HepG2 (cell line): ENCODE results near the gene CEBPB. TPM values are rescaled to one million over a fixed set of nuclear protein-coding genes. Genes with fewer than 3 reads are reported as not detected.

Source experiments
- ARHGAP35 ChIP-seq: sonication (generic); formaldehyde crosslinking; IDR thresholded peaks from 2 replicates; pipeline ENCODE4 v1.9.0; 2022; ENCODE audit warnings: mild to moderate bottlenecking, inconsistent platforms, moderate library complexity, missing genetic modification reagents, borderline replicate concordance
- KLF16 ChIP-seq, 2 experiments: sonication (generic) in 1 of 2; formaldehyde crosslinking in 1 of 2; IDR thresholded peaks; 2 replicates each; pipeline versions ENCODE4 v1.6.1 to v1.8.0; 2016 to 2023; ENCODE audit warnings: missing genetic modification reagents in 2 of 2, missing compliant biosample characterization in 1 of 2
- MXI1 ChIP-seq: IDR thresholded peaks from 3 replicates; pipeline ENCODE4 v1.6.1; 2012; ENCODE audit warnings: low read depth, low read length, inconsistent platforms, borderline replicate concordance
- NFKBIZ ChIP-seq: IDR thresholded peaks from 2 replicates; pipeline ENCODE4 v1.6.1; 2018; ENCODE audit warnings: missing genetic modification reagents, missing compliant biosample characterization
- ZNF207 ChIP-seq: fragments of 450-650 bp; IDR thresholded peaks from 2 replicates; pipeline ENCODE4 v1.6.1; 2016; ENCODE audit warnings: antibody characterized with exemption, borderline replicate concordance
- ZNF441 ChIP-seq: sonication (generic); formaldehyde crosslinking; IDR thresholded peaks from 2 replicates; pipeline ENCODE4 v1.7.0; 2021; ENCODE audit warnings: missing genetic modification reagents, borderline replicate concordance
- polyA plus RNA-seq, 8 experiments: library from polyadenylated mRNA; depleted of rRNA in 3 of 8; stranded (reverse) in 7 of 8; unstranded in 1 of 8; fragments of >200 nt; fragmentation: Illumina TruSeq in 4 of 8; extraction: Trizol in 4 of 8; gene quantifications; 2 replicates each; pipeline versions ENCODE4 v1.2.1 to v1.2.3, GENCODE V29; 2011 to 2016; ENCODE audit warnings: low read depth in 4 of 8, missing spikeins in 1 of 8, mixed read lengths in 1 of 8; ENCODE audit not compliant: insufficient read depth in 1 of 8
- total RNA-seq, 5 experiments: library from RNA; depleted of rRNA; stranded (reverse); fragments of >200 nt; fragmentation: Illumina TruSeq; extraction: Trizol; gene quantifications; 2 replicates each; pipeline ENCODE4 v1.2.3, GENCODE V29; 2016; ENCODE audit warnings: low read depth in 1 of 5
- TF ChIP-seq, protein P1 (sequence below): sonication (generic); formaldehyde crosslinking; IDR thresholded peaks from 2 replicates; pipeline ENCODE4 v1.8.0; 2023; ENCODE audit warnings: mild to moderate bottlenecking, missing genetic modification reagents
- TF ChIP-seq, protein P2 (sequence below): sonication (generic); formaldehyde crosslinking; IDR thresholded peaks from 2 replicates; pipeline ENCODE4 v1.4.0; 2020; ENCODE audit warnings: mild to moderate bottlenecking, missing genetic modification reagents
- TF ChIP-seq, protein P3 (sequence below): IDR thresholded peaks from 2 replicates; pipeline ENCODE4 v1.6.1; 2016; ENCODE audit warnings: missing compliant biosample characterization, missing genetic modification reagents, borderline replicate concordance
- TF ChIP-seq, protein P4 (sequence below): IDR thresholded peaks from 2 replicates; pipeline ENCODE4 v1.6.1; 2016; ENCODE audit warnings: low read depth, missing genetic modification reagents, missing compliant biosample characterization
- TF ChIP-seq, protein P5 (sequence below): sonication (generic); formaldehyde crosslinking; IDR thresholded peaks from 2 replicates; pipeline ENCODE4 v1.4.0; 2020; ENCODE audit warnings: missing genetic modification reagents, mild to moderate bottlenecking, borderline replicate concordance
- TF ChIP-seq, protein P6 (sequence below): IDR thresholded peaks from 2 replicates; pipeline ENCODE4 v1.6.1; 2016
- TF ChIP-seq, protein P7 (sequence below): sonication (generic); formaldehyde crosslinking; IDR thresholded peaks from 2 replicates; pipeline ENCODE4 v1.8.1; 2023; ENCODE audit warnings: mild to moderate bottlenecking, missing genetic modification reagents
- TF ChIP-seq, protein P8 (sequence below): IDR thresholded peaks from 2 replicates; pipeline ENCODE4 v1.6.1; 2016; ENCODE audit warnings: low read depth, control low read depth

CEBPB gene
- total and polyA plus RNA-seq, 2 of the 13 experiments (the other 11 are each of a cell fraction or from before 2014, with no cell fraction given), result 18.5 to 28.2 TPM

DNA sequence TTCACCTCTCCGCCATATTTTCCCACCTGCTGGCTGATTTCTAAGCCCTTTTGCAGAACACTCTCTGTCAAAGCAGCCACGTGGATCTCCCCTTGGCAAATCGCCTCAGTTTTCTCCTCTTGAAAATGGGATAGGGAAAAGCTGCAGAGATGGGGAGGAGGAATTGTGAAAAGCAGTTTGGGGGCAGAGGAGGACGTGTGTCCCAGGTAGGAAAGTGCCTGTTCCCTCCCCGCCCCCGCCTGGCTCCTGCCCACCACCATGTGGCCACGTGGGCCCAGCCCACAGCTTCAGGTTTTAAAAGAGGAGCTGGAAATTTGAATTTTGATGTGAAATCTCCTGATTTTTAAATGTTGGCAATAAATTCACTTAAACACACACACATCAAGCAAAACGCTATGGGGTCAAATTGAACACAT, 3.6 kb upstream of the CEBPB start (continued):
- TF ChIP-seq, protein P1, sequence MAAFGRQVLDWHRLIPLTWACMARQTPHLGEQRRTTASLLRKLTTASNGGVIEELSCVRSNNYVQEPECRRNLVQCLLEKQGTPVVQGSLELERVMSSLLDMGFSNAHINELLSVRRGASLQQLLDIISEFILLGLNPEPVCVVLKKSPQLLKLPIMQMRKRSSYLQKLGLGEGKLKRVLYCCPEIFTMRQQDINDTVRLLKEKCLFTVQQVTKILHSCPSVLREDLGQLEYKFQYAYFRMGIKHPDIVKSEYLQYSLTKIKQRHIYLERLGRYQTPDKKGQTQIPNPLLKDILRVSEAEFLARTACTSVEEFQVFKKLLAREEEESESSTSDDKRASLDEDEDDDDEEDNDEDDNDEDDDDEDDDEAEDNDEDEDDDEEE (CRISPR knock-in tag), result no peak
- TF ChIP-seq, protein P2, sequence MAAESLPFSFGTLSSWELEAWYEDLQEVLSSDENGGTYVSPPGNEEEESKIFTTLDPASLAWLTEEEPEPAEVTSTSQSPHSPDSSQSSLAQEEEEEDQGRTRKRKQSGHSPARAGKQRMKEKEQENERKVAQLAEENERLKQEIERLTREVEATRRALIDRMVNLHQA (CRISPR knock-in tag), result no peak
- TF ChIP-seq, protein P3, sequence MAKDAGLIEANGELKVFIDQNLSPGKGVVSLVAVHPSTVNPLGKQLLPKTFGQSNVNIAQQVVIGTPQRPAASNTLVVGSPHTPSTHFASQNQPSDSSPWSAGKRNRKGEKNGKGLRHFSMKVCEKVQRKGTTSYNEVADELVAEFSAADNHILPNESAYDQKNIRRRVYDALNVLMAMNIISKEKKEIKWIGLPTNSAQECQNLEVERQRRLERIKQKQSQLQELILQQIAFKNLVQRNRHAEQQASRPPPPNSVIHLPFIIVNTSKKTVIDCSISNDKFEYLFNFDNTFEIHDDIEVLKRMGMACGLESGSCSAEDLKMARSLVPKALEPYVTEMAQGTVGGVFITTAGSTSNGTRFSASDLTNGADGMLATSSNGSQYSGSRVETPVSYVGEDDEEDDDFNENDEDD, result 0 out of 2 replicates have a peak, but pooled peaks have one; percentile 6
- TF ChIP-seq, protein P4, sequence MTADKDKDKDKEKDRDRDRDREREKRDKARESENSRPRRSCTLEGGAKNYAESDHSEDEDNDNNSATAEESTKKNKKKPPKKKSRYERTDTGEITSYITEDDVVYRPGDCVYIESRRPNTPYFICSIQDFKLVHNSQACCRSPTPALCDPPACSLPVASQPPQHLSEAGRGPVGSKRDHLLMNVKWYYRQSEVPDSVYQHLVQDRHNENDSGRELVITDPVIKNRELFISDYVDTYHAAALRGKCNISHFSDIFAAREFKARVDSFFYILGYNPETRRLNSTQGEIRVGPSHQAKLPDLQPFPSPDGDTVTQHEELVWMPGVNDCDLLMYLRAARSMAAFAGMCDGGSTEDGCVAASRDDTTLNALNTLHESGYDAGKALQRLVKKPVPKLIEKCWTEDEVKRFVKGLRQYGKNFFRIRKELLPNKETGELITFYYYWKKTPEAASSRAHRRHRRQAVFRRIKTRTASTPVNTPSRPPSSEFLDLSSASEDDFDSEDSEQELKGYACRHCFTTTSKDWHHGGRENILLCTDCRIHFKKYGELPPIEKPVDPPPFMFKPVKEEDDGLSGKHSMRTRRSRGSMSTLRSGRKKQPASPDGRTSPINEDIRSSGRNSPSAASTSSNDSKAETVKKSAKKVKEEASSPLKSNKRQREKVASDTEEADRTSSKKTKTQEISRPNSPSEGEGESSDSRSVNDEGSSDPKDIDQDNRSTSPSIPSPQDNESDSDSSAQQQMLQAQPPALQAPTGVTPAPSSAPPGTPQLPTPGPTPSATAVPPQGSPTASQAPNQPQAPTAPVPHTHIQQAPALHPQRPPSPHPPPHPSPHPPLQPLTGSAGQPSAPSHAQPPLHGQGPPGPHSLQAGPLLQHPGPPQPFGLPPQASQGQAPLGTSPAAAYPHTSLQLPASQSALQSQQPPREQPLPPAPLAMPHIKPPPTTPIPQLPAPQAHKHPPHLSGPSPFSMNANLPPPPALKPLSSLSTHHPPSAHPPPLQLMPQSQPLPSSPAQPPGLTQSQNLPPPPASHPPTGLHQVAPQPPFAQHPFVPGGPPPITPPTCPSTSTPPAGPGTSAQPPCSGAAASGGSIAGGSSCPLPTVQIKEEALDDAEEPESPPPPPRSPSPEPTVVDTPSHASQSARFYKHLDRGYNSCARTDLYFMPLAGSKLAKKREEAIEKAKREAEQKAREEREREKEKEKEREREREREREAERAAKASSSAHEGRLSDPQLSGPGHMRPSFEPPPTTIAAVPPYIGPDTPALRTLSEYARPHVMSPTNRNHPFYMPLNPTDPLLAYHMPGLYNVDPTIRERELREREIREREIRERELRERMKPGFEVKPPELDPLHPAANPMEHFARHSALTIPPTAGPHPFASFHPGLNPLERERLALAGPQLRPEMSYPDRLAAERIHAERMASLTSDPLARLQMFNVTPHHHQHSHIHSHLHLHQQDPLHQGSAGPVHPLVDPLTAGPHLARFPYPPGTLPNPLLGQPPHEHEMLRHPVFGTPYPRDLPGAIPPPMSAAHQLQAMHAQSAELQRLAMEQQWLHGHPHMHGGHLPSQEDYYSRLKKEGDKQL (CRISPR knock-in tag), result no peak; the same call in 1 of the 2 replicates
- TF ChIP-seq ZNF207, result no peak
- TF ChIP-seq, protein P5, sequence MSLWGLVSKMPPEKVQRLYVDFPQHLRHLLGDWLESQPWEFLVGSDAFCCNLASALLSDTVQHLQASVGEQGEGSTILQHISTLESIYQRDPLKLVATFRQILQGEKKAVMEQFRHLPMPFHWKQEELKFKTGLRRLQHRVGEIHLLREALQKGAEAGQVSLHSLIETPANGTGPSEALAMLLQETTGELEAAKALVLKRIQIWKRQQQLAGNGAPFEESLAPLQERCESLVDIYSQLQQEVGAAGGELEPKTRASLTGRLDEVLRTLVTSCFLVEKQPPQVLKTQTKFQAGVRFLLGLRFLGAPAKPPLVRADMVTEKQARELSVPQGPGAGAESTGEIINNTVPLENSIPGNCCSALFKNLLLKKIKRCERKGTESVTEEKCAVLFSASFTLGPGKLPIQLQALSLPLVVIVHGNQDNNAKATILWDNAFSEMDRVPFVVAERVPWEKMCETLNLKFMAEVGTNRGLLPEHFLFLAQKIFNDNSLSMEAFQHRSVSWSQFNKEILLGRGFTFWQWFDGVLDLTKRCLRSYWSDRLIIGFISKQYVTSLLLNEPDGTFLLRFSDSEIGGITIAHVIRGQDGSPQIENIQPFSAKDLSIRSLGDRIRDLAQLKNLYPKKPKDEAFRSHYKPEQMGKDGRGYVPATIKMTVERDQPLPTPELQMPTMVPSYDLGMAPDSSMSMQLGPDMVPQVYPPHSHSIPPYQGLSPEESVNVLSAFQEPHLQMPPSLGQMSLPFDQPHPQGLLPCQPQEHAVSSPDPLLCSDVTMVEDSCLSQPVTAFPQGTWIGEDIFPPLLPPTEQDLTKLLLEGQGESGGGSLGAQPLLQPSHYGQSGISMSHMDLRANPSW (CRISPR knock-in tag), result no peak
- TF ChIP-seq, protein P6, sequence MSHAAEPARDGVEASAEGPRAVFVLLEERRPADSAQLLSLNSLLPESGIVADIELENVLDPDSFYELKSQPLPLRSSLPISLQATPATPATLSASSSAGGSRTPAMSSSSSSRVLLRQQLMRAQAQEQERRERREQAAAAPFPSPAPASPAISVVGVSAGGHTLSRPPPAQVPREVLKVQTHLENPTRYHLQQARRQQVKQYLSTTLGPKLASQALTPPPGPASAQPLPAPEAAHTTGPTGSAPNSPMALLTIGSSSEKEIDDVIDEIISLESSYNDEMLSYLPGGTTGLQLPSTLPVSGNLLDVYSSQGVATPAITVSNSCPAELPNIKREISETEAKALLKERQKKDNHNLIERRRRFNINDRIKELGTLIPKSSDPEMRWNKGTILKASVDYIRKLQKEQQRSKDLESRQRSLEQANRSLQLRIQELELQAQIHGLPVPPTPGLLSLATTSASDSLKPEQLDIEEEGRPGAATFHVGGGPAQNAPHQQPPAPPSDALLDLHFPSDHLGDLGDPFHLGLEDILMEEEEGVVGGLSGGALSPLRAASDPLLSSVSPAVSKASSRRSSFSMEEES (CRISPR knock-in tag), result peak; percentile 62; the same call in 1 of the 2 replicates
- no peak for TF ChIP-seq ARHGAP35
- peak; percentile 45; the same call in 1 of the 3 replicates for TF ChIP-seq MXI1
- no peak for TF ChIP-seq NFKBIZ (CRISPR knock-in tag)
- TF ChIP-seq ZNF441 (CRISPR knock-in tag), result 0 out of 2 replicates have a peak, but pooled peaks have one; percentile 9
- TF ChIP-seq, protein P7, sequence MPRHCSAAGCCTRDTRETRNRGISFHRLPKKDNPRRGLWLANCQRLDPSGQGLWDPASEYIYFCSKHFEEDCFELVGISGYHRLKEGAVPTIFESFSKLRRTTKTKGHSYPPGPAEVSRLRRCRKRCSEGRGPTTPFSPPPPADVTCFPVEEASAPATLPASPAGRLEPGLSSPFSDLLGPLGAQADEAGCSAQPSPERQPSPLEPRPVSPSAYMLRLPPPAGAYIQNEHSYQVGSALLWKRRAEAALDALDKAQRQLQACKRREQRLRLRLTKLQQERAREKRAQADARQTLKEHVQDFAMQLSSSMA (CRISPR knock-in tag), result no peak
- TF ChIP-seq, protein P8, sequence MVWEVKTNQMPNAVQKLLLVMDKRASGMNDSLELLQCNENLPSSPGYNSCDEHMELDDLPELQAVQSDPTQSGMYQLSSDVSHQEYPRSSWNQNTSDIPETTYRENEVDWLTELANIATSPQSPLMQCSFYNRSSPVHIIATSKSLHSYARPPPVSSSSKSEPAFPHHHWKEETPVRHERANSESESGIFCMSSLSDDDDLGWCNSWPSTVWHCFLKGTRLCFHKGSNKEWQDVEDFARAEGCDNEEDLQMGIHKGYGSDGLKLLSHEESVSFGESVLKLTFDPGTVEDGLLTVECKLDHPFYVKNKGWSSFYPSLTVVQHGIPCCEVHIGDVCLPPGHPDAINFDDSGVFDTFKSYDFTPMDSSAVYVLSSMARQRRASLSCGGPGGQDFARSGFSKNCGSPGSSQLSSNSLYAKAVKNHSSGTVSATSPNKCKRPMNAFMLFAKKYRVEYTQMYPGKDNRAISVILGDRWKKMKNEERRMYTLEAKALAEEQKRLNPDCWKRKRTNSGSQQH (CRISPR knock-in tag), result no peak
- TF ChIP-seq KLF16 (CRISPR knock-in tag; IDR thresholded peaks at IDR 0.05), result no peak; a peak in 1 of 4 replicates
